GM19193 (cell line): ENCODE results near the gene ADCY9.

Experiments used
- POLR2A ChIP-seq: IDR thresholded peaks from 4 replicates; pipeline ENCODE4 v1.6.1; 2011; ENCODE audit not compliant: insufficient read depth, insufficient read length; ENCODE audit errors: extremely low read depth

The ADCY9 gene

DNA sequence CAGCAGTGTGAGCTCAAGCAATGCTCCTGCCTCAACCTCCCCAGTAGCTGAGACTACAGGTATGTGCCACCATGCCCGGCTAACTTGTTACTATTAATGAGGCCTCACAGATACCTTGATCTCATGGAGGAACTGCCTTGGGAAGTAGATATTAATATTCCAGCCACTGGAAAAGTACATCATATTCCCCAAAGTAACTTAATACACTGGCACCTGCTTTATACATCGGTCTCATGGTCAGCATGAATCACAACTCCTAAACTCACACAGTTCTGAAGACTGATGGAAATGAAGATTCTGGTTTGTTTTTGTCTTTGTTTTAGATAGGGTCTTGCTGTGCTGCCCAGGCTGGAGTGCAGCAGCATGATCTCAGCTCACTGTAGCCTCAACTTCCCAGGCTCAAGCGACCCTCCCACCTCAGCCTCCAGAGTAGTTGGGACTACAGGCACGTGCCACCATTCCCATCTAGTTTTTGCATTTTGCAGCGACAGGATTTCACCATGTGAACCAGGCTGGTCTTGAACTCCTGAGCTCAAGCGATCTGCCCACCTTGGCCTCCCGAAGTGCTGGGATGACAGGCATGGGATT is 28.2 kb downstream of the ADCY9 start:
- TF ChIP-seq POLR2A = no peak

DNA sequence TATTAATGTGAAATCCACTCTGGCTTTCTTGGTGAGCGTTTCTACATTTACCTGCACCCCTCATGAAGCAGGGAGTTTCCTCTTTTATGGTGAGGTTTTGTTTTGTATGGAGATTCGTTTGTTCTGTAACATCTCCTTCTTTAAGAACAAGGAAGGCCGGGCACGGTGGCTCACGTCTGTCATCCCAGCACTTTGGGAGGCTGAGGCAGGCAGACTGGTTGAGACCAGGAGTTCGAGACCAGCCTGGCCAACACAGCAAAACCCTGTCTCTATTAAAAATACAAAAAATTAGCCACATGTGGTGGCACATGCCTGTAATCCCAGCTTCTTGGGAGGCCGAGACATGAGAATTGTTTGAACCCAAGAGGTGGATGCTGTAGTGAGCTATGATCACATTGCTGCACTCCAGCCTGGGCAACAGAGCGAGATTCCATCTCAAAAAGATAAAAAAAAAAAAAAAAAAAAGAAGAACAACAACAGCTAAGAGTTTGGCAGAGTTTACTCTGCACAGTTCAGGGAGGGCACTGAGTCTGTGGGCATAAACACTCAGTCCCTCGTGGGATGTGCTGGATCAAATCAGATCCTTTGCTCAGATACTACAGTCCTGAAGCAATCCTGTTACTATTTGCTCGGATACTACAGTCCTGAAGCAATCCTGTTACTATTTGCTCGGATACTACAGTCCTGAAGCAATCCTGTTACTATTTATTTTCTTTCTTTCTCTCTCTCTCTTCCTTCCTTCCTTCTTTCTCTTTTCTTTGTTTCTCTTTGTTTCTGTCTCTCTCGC is 28.9 kb downstream of the ADCY9 start:
- TF ChIP-seq POLR2A = no peak

DNA sequence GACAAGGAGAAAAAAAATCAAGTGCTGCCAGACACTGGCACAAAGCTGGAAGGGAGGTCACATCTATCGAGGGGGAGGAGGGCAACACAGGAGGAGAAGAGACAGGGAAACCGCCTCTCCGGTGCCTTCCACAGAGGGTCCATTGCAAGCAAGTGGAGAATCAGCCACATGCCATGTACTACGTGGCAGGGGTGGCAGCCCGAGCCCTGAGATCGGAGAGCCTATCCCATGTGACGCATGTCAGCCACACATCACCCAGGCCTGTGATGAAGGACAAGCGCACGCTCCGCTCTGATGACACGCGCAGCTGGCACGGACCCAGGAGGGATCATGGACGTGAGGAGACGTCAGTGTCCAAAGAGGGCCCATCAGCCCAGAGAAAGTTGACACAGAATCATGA is 30.1 kb downstream of the ADCY9 start:
- no peak for TF ChIP-seq POLR2A

DNA sequence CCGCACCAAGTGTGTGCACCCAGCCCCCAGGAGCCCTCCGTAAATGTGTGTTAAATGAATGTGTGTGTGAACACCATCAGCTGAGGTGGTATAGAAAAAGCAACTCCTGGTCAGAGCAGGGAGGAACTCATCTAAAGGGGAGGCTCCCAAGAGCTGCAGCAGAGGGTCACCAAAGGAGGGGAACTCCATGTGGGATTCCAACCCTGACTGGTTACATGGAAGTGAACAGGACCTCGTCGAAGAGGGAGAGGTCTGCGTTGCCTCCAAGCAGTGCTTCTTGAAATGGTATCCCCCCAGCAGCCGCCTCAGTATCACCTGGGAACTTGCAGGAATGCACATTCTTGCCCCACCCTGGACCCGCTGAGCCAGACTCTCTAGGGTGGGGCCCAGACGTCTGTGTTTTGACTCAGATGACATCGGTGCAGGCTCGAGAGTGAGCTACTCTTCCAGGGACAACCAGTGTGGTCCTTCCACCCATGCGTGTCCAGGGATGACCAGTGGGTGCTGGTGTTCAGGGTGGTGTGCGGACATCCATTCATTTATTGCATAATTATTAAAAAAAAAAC is 30.8 kb downstream of the ADCY9 start:
- no peak for TF ChIP-seq POLR2A

DNA sequence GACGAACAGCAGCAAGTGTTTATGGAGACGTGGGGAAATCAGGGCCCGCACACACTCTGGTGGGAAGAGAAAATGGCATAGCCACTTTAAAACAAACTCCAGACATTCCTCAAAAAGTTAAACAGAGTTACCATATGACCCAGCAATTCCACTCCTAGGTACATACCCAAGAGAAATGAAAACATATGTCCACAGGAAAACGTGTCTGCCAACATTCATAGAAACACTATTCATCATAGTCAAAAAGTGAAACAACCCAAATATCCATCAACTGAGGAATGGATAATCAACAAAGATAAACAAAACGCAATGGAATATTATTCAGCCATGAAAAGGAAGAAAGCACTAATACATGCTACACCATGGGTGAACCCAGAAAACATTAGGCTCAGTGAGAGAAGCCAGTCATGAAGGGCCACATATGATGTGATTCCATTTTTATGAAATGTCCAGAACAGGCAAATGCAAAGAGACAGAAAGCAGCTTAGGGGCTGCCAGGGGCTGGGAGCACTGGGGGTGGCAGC is 32.8 kb downstream of the ADCY9 start:
- TF ChIP-seq POLR2A = no peak

DNA sequence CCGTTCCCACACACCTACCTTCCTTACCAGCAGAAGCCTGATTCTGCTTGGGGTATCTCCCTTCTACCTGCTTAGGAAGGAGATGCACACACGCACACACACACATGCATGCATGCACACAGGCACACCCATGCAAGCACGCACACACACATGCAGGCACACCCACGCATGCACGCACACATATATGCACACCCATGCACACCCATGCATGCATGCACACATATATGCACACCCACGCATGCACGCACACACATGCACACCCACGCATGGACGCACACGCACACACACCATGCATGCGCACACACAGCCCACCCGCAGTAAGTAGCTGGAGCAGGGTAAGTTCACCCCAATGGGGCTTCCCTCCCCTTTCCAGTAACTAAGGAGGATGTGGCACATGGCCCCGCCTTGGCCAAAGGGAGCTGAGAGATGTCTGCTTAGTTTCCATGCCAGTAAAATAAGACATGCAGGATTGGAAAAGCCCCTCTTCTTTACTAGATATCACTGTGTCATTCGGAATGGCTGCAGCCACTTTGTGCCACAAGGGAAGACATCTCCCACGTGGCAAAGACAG is 33.7 kb downstream of the ADCY9 start:
- TF ChIP-seq POLR2A = no peak

DNA sequence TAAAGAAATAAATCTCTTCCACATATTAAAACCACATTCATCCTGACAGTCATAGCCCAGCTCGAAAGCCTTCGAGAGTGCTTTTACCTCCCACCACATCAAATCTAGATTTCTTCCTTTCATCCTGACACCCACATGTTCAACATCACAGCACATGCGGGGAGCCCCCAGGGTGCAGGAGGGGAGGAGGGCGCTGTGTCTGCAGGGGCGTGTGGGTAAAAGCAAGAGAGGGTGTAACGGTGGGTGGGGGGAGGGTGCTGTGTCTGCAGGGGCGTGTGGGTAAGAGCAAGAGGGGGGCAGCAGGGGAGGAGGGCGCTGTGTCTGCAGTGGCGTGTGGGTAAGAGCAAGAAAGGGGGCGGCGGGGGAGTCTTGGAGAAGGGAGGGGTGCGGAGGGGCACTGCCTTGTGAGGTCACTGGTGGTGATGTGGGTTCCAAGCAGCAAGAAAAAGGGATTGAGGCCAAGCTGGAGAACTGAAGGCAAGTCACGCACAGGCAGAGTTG is 34.7 kb downstream of the ADCY9 start:
- no peak for TF ChIP-seq POLR2A

DNA sequence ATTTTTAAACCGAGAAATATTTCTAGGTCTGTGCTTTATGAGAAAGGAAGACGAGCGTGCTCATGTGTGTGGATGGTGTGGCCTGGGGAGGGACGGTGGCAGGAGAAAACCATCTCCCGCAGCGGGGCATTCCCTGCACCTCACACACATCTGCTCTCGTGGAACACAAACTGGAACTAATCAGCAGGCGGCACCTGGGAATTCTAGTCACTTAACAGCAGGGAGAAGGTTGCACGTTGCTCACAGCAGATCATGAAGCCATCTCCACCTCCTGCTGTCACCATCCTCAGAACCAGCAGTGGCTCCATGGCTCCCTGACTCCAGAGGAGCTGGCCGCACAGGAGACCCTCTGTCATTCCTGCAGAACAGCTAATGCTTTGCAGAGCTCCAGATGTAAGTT is 35.2 kb downstream of the ADCY9 start:
- no peak for TF ChIP-seq POLR2A

DNA sequence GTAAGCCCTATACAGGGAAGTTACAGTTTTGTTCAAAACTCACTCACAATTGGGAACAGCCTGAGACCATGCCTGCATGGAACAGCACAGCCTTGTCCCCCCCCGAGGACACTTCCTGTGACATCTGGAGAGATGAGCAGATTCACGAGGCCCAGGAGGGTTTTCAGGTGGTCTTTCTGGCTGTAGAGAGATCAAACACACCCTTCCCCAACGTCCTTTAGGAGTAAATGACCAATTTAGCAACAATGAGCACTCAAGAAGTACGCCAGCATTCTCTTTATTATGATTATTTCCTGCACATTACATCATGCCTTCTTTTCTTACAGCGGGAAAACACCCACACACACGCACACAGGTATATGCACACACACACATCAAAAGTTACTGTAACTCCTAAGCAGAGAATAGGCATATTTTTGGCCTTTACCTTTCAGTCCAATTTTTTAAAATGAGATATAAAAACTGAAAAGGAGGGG is 39.0 kb downstream of the ADCY9 start:
- TF ChIP-seq POLR2A = no peak

DNA sequence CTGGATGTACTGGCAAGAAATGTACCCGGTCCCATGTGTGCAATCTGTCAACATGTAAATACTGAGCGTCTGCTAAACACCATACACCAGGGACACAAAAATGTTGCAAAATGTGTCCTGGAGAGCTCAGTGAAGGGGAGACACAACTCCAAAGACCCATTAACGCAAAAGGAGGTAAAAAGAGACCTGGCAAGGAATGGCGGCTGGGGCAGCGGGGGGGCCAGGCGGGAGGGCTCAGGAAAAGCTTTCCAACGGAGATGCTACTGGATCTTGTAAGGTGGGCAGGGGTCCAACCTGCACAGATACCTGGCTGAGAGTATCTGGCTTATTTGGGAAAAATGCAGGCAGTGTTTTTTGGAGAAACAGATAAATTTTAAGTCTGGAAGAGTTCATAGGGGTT is 40.7 kb downstream of the ADCY9 start:
- TF ChIP-seq POLR2A = no peak

DNA sequence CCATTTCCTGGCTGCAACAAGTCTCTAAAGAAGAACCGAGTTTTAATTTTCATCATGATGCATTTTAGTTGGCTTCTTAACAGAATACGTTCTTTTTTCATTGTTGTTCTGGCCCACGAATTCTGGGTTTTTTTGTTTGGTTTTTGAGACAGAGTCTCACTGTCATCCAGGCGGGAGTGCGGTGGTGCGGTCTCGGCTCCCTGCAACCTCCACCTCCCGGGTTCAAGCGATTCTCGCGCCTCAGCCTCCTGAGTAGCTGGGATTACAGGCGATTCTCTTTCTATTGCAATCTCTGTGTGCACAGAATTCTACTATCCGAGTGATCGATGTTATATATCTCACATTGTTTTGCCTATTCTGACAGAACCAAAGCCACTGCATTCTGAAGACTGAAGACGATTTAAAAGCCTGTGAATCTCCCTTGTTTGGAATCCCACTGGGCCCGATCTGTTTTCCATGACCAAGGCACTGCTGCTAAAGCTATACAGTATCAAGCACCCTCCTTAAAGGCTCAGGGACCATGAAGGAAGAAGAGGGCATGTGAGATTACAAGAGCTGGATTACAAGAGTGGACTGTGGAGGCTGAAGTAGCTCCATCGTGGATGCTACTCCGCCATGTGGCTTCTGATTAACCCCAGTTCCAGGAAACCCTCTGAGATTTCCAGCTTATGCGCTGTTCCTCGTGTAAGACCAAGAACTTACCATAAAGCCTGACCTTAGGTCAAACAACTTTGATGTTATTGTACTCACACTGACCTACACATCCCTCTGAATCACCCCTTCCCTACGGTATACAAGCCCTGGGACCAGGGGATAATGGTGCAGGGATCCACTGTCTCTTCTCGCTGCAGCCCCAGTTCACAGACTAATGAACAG is 44.3 kb downstream of the ADCY9 start:
- no peak for TF ChIP-seq POLR2A

DNA sequence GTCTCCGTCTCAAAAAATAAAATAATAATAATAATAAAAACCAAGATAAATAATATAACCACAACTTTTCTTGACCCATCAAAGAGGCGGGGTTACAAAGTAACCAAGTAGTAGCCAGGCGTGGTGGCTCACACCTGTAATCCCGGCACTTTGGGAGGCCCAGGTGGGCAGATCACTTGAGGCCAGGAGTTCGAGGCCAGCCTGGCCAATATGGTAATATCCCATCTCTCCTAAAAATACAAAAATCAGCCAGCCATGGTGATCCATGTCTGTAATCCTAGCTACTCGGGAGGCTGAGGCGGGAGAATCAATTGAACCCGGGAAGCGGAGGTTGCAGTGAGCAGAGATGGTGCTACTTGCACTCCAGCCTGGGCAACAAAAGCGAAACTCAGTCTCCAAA is 45.3 kb downstream of the ADCY9 start:
- TF ChIP-seq POLR2A = no peak

DNA sequence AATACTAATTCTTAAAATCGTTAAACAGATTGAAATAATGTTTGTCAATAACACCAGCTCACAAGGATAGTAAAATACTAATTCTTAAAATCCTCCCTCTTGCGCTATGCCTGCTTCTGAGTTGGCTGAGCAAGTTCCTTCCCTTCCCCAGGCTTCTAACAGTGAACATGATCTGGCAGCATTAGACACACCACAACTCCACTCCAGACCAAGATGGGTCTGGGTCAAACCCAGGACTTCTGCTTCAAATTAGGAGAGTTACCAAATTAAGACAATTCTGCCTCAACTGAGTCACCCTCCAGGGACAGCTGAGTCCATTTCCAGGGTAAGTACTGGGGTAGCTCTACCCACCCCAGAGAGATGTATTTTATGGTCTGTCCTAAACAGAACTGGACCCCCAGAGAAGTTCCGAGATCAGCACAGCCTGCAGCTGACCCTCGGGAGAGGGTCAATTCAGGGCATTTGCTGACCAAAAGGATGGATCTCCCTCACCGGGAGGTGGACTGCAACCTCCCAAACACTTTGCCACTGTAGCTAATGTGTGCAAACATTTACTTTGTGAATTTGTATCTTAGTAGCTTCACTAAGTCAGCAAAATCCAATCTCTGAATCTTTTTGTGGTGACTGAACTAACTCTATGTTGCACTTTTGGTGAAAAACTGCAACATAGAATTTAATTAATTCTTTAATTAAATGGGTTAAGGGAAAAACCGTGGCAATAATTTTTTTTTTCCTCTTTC is 48.8 kb downstream of the ADCY9 start:
- no peak for TF ChIP-seq POLR2A

DNA sequence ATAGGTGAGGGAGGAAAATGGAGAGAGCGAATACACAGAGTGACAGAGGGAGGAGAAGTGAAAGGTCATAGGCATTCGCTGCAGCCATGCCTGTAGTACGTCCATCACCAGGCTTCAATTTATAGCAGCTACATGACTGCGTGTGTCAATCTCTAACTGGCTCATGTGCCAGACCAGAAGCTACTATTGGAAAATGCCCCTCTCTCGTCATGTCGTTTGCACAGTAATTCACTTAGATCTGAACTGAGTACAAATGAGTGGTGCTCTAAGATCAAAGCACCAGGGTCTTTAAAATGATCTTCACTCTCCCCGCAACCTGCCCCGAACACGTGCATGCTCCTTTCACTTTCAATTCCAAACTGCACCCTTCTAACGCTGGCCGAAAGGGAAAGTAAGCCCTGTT is 51.3 kb downstream of the ADCY9 start:
- no peak for TF ChIP-seq POLR2A
